Keratinocyte (primary cell): ENCODE data around the gene WNK2. TPM values are rescaled to one million over a fixed set of nuclear protein-coding genes. Genes with fewer than 3 reads are reported as not detected.
"Not testable (repeated sequence)": the region's sequence is repeated elsewhere in the genome, so short reads cannot be mapped to it uniquely, and the experiment has no call there.

Experiments
- DNase-seq: peaks from one replicate; pipeline ENCODE4 v3.0.0-alpha.2; 2011; ENCODE audit warnings: low read depth, missing footprints, low spot score
- FAIRE-seq: peaks from 2 replicates; lab custom pipeline; 2011; peaks lifted over from hg19 to GRCh38; lab: Jason Lieb, UNC
- H2AFZ ChIP-seq: 2 replicates; pipeline ENCODE4 v1.6.0; 2012; ENCODE audit warnings: low read length, control low read depth, inconsistent platforms; ENCODE audit not compliant: control insufficient read depth
- H3K27ac ChIP-seq: 2 replicates; pipeline ENCODE4 v1.5.1; 2011; ENCODE audit warnings: low read length; ENCODE audit not compliant: control insufficient read depth, insufficient read depth
- H3K27me3 ChIP-seq: 3 replicates; pipeline ENCODE4 v1.6.0; 2011; ENCODE audit warnings: low read length; ENCODE audit not compliant: control insufficient read depth, insufficient read depth; ENCODE audit errors: extremely low read depth
- H3K36me3 ChIP-seq, 2 experiments: 2 replicates in 1 of 2; 3 replicates in 1 of 2; pipeline ENCODE4 v1.5.1; 2011; ENCODE audit warnings: low read length in 2 of 2, mild to moderate bottlenecking in 1 of 2; ENCODE audit not compliant: control insufficient read depth in 2 of 2, insufficient read depth in 2 of 2; ENCODE audit errors: extremely low read depth in 1 of 2
- H3K4me1 ChIP-seq: 3 replicates; pipeline ENCODE4 v1.5.1; 2011; ENCODE audit warnings: low read length; ENCODE audit not compliant: control insufficient read depth, insufficient read depth; ENCODE audit errors: extremely low read depth
- H3K4me2 ChIP-seq: 3 replicates; pipeline ENCODE4 v1.6.0; 2011; ENCODE audit warnings: low read depth, low read length; ENCODE audit not compliant: control insufficient read depth, insufficient read depth; ENCODE audit errors: extremely low read depth
- H3K4me3 ChIP-seq, 3 experiments: fragments of 200-600 bp in 1 of 3; sonication (generic) in 1 of 3; 2 replicates in 2 of 3; 3 replicates in 1 of 3; pipeline ENCODE4 v1.5.1; 2011 to 2016; ENCODE audit warnings: low read length in 3 of 3, mild to moderate bottlenecking in 3 of 3, control low read depth in 2 of 3, inconsistent platforms in 1 of 3, low read depth in 1 of 3, mixed read lengths in 1 of 3, mixed run types in 1 of 3, moderate library complexity in 1 of 3; ENCODE audit not compliant: control insufficient read depth in 2 of 3, insufficient read depth in 2 of 3; ENCODE audit errors: extremely low read depth in 1 of 3
- H3K79me2 ChIP-seq: 2 replicates; pipeline ENCODE4 v1.6.0; 2012; ENCODE audit warnings: low read length; ENCODE audit not compliant: control insufficient read depth, insufficient read depth
- H3K9ac ChIP-seq: 3 replicates; pipeline ENCODE4 v1.6.0; 2011; ENCODE audit warnings: low read length; ENCODE audit not compliant: control insufficient read depth, insufficient read depth; ENCODE audit errors: extremely low read depth
- H3K9me1 ChIP-seq: 3 replicates; pipeline ENCODE4 v1.6.0; 2011; ENCODE audit warnings: low read length; ENCODE audit not compliant: control insufficient read depth, insufficient read depth; ENCODE audit errors: extremely low read depth
- H3K9me3 ChIP-seq: 2 replicates; pipeline ENCODE4 v1.5.1; 2012; ENCODE audit warnings: low read depth, low read length; ENCODE audit not compliant: control insufficient read depth
- H4K20me1 ChIP-seq: 3 replicates; pipeline ENCODE4 v1.6.0; 2011; ENCODE audit warnings: low read length; ENCODE audit not compliant: control insufficient read depth, insufficient read depth; ENCODE audit errors: extremely low read depth
- EZH2 ChIP-seq: IDR thresholded peaks from one replicate; pipeline ENCODE4 v1.6.1; 2012; ENCODE audit warnings: inconsistent platforms, mild to moderate bottlenecking, low read length, moderate library complexity
- dilution Hi-C: fragments of 300-500 bp; cut with MboI; formaldehyde crosslinking; loops from one replicate; pipeline ENCODE4 v1.7.0; 2020; ENCODE audit warnings: low sequenced_read_pairs; ENCODE audit not compliant: extremely low pct_ligation_motif_present
- polyA plus RNA-seq, 5 experiments: library from polyadenylated mRNA; depleted of rRNA in 3 of 5; stranded (reverse) in 3 of 5; stranded (forward) in 1 of 5; unstranded in 1 of 5; fragments of >200 nt; gene quantifications; 1 replicate in 1 of 5; 2 replicates in 3 of 5; 3 replicates in 1 of 5; pipeline versions ENCODE4 v1.2.1 to v1.2.3, GENCODE V29; 2011 to 2012; ENCODE audit warnings: missing spikeins in 2 of 5, low read depth in 1 of 5, low replicate concordance in 1 of 5
- TF ChIP-seq, protein P1 (sequence below), 3 experiments: IDR thresholded peaks in 1 of 3; conservative IDR thresholded peaks in 1 of 3; optimal IDR thresholded peaks in 1 of 3; 2 replicates in 2 of 3; 3 replicates in 1 of 3; pipeline versions ENCODE3 to v1.5.1; 2011; ENCODE audit warnings: low read length in 3 of 3, mild to moderate bottlenecking in 3 of 3, moderate library complexity in 2 of 3, control low read depth in 1 of 3, inconsistent platforms in 1 of 3; ENCODE audit not compliant: insufficient read depth in 2 of 3; ENCODE audit errors: extremely low read depth in 1 of 3

Gene WNK2
- polyA plus RNA-seq, 1 donor (not counting 4 experiments of a cell fraction or from before 2014, with no cell fraction given): not detected

DNA sequence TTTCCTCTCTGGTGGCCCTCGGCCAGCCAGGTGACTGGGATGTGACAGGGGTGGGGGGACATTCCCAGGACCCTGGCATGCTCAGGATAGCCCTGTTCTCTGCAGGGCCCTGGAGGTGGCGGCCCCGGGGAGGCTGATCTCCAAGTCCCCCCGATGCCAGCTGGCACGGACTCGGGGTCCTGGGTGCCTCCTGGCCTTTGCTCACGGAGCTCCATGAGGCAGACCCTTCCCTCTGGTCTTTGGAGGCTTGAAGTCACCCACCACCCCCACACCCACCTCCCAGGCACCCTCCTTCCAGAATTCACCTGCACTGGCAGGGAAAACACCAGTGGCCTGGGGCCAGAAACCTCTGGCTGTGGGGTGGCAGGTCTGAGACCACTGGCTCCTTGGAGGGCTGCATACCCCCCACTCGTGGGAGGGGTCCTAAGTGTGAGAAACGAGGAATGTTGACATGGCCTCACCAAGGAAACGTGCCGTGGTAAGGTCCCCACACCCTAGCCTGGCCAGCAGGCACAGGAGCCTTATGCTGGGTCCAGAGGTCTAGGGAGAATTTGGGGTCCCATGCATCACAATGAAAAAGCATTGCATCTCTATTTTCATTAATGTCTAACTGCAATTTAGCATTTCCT, 136.8 kb downstream of the WNK2 start:
- no peak overlapping the region for H3K4me3 ChIP-seq
- H3K27ac ChIP-seq: no peak overlapping the region
- H4K20me1 ChIP-seq: no peaks in the 10 kb centered on the region
- FAIRE-seq (no peak), DNase-seq (no peak)
- H3K79me2 ChIP-seq: no peaks in the 10 kb centered on the region
- no peak overlapping the region for H3K4me2 ChIP-seq
- no peaks in the 10 kb centered on the region for H3K4me1 ChIP-seq
- H3K36me3 ChIP-seq: no peaks in the 10 kb centered on the region
- H3K9me3 ChIP-seq: no peaks in the 10 kb centered on the region
- no peak overlapping the region for H3K9ac ChIP-seq
- dilution Hi-C loops: no loop called here
- no peaks in the 10 kb centered on the region for H3K9me1 ChIP-seq
- TF ChIP-seq, protein P1, sequence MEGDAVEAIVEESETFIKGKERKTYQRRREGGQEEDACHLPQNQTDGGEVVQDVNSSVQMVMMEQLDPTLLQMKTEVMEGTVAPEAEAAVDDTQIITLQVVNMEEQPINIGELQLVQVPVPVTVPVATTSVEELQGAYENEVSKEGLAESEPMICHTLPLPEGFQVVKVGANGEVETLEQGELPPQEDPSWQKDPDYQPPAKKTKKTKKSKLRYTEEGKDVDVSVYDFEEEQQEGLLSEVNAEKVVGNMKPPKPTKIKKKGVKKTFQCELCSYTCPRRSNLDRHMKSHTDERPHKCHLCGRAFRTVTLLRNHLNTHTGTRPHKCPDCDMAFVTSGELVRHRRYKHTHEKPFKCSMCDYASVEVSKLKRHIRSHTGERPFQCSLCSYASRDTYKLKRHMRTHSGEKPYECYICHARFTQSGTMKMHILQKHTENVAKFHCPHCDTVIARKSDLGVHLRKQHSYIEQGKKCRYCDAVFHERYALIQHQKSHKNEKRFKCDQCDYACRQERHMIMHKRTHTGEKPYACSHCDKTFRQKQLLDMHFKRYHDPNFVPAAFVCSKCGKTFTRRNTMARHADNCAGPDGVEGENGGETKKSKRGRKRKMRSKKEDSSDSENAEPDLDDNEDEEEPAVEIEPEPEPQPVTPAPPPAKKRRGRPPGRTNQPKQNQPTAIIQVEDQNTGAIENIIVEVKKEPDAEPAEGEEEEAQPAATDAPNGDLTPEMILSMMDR (optimal IDR thresholded peaks at IDR 0.05 in 1 of 3, IDR thresholded peaks at IDR 0.05 in 1 of 3, conservative IDR thresholded peaks at IDR 0.05 in 1 of 3; ENCODE audit: extremely low read depth in 1 of 3, insufficient read depth in 2 of 3, low read length in 3 of 3): no peak
- no peak for TF ChIP-seq EZH2
- no peak overlapping the region for H2AFZ ChIP-seq
- H3K27me3 ChIP-seq: peaks cover 2% of the 10 kb centered on the region

DNA sequence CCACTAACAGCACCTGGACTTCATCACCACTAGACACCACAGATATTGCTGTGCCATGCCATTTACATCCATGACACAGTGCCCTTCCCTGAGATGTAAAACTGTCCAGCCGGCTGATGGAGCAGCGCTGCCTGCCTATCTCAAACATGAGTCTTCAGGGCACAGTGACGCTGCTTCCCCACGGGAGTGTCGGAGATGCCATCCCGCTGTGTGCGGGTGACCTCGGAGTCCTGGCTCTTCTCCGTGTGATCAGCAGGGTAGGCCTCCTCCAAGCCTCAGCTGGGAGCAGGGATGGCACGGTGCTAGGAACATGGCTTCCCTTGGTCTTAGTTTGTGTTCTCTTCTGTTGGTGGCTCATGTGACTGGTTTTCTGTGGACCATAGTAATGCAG, 137.3 kb downstream of the WNK2 start:
- H2AFZ ChIP-seq: no peak overlapping the region
- no peaks in the 10 kb centered on the region for H3K79me2 ChIP-seq
- no peak overlapping the region for H3K4me3 ChIP-seq
- H3K4me2 ChIP-seq: no peak overlapping the region
- H3K9me1 ChIP-seq: no peaks in the 10 kb centered on the region
- H3K36me3 ChIP-seq: no peaks in the 10 kb centered on the region
- no peak overlapping the region for H3K9ac ChIP-seq
- H3K9me3 ChIP-seq: no peaks in the 10 kb centered on the region
- TF ChIP-seq EZH2: no peak
- TF ChIP-seq, protein P1 (optimal IDR thresholded peaks at IDR 0.05 in 1 of 3, IDR thresholded peaks at IDR 0.05 in 1 of 3, conservative IDR thresholded peaks at IDR 0.05 in 1 of 3; ENCODE audit: extremely low read depth in 1 of 3, insufficient read depth in 2 of 3, low read length in 3 of 3): no peak
- H3K27ac ChIP-seq: no peak overlapping the region
- H3K4me1 ChIP-seq: no peaks in the 10 kb centered on the region
- FAIRE-seq (no peak), DNase-seq (no peak)
- H3K27me3 ChIP-seq: peaks cover 2% of the 10 kb centered on the region
- dilution Hi-C loops: no loop called here
- no peaks in the 10 kb centered on the region for H4K20me1 ChIP-seq

DNA sequence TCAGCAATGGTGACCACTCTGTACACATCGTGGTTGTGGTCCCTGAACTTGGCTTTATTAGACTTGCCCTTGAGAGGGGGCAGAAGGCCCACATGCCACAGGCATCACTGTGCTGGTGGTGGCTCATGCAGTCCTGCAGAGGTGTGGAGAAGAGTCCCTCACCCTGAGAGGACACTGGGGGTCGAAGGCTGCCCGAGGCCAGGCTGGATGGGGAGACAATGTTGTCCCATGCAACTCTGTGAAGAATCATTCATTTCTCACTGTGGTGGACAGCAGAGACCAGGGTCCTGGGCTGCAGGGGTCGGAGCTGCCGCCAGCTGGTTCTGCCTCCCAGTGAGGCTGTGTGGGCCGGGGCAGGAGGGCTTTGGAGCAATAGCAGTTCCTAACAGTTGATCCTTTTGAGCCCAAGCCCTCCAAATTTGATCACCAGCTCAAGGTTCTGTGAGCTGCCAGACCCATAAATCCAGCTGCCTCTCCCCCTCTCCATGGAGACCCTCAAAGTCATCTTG, 139.6 kb downstream of the WNK2 start:
- FAIRE-seq, H4K20me1 ChIP-seq, H3K27me3 ChIP-seq, H3K9me1 ChIP-seq, H2AFZ ChIP-seq, H3K36me3 ChIP-seq, H3K9ac ChIP-seq, DNase-seq, H3K79me2 ChIP-seq, H3K4me3 ChIP-seq, H3K4me2 ChIP-seq, dilution Hi-C loops, H3K27ac ChIP-seq, H3K4me1 ChIP-seq, H3K9me3 ChIP-seq: not testable (repeated sequence)
